ENCODE measurements around the gene DOHH.

Gene DOHH

GRCh38 chr19:3500429-3501101 is at the start of gene DOHH:
TSS of gene DOHH (minus strand) at chr19:3500674. CDS start at chr19:3496814, 3,860 bp downstream.
- peak; percentile 86 to 93 for DNase-seq (ENCODE audit: low read depth in 2 of 2)

GRCh38 chr19:3549816-3550215 is 49.3 kb upstream of the DOHH start:
- no peak for DNase-seq (ENCODE audit: low read depth in 2 of 2)

GRCh38 chr19:3548606-3549005 is 48.1 kb upstream of the DOHH start:
- no peak for DNase-seq (ENCODE audit: low read depth in 2 of 2)

GRCh38 chr19:3547767-3548282 is 47.4 kb upstream of the DOHH start:
- no peak for DNase-seq (ENCODE audit: low read depth in 2 of 2)

- no peak for DNase-seq (ENCODE audit: low read depth in 2 of 2)
Measured at GRCh38 chr19:3547301-3547731, 46.8 kb upstream of the DOHH start.

- no peak for DNase-seq (ENCODE audit: low read depth in 2 of 2)
Measured at GRCh38 chr19:3546119-3546518, 45.6 kb upstream of the DOHH start.

GRCh38 chr19:3545669-3546034 is 45.2 kb upstream of the DOHH start:
- DNase-seq (ENCODE audit: low read depth in 2 of 2) = no peak

- peak; percentile 60 to 66 for DNase-seq (ENCODE audit: low read depth in 2 of 2)
Measured at GRCh38 chr19:3544742-3545668, 44.5 kb upstream of the DOHH start.

GRCh38 chr19:3544058-3544376 is 43.5 kb upstream of the DOHH start:
- DNase-seq (ENCODE audit: low read depth in 2 of 2) = no peak

GRCh38 chr19:3543150-3544057 is 42.9 kb upstream of the DOHH start:
- no peak for DNase-seq (ENCODE audit: low read depth in 2 of 2)

- DNase-seq (ENCODE audit: low read depth in 2 of 2) = no peak
Measured at GRCh38 chr19:3539756-3540118, 39.3 kb upstream of the DOHH start.

GRCh38 chr19:3538965-3539755 is 38.7 kb upstream of the DOHH start, which contains the start of gene TEKTIP1:
TSS of gene TEKTIP1 (plus strand) at chr19:3539174. CDS start at chr19:3539178, 4 bp downstream.
- DNase-seq (ENCODE audit: low read depth in 2 of 2) = no peak

- DNase-seq (ENCODE audit: low read depth in 2 of 2) = no peak
Measured at GRCh38 chr19:3538258-3538929, 37.9 kb upstream of the DOHH start.

GRCh38 chr19:3537438-3538240 is 37.2 kb upstream of the DOHH start:
- DNase-seq (ENCODE audit: low read depth in 2 of 2) = no peak

GRCh38 chr19:3537101-3537437 is 36.6 kb upstream of the DOHH start:
- no peak for DNase-seq (ENCODE audit: low read depth in 2 of 2)

- no peak for DNase-seq (ENCODE audit: low read depth in 2 of 2)
Measured at GRCh38 chr19:3536429-3537100, 36.1 kb upstream of the DOHH start.

GRCh38 chr19:3535981-3536380 is 35.5 kb upstream of the DOHH start:
- no peak for DNase-seq (ENCODE audit: low read depth in 2 of 2)

GRCh38 chr19:3535563-3535965 is 35.1 kb upstream of the DOHH start:
- no peak for DNase-seq (ENCODE audit: low read depth in 2 of 2)

GRCh38 chr19:3535235-3535535 is 34.7 kb upstream of the DOHH start:
- DNase-seq (ENCODE audit: low read depth in 2 of 2) = no peak

Measured in stimulated activated CD8-positive, alpha-beta memory T cell treated with anti-CD3 and anti-CD28 coated beads, Interleukin-2, amount 100 ng/mL, for 1 hour (primary cell).